ENCODE results near the gene CYP11A1.
"Not testable (repeated sequence)": the region's sequence is repeated elsewhere in the genome, so short reads cannot be mapped to it uniquely, and the experiment has no call there.

The CYP11A1 gene

GRCh38 chr15:74390647-74391288, 23.3 kb upstream of the CYP11A1 start:
- DNase-seq, result no peak

GRCh38 chr15:74390049-74390646, 22.7 kb upstream of the CYP11A1 start:
- intact Hi-C loops (cut with DNase I); DNase-seq: not testable (repeated sequence)

More at GRCh38 chr15:74390647-74391288, 23.3 kb upstream of the CYP11A1 start:
- intact Hi-C loops (cut with DNase I), result no loop called here

GRCh38 chr15:74389241-74390048, 22.0 kb upstream of the CYP11A1 start:
- no peak for DNase-seq
- intact Hi-C loops (cut with DNase I), result no loop called here

GRCh38 chr15:74388363-74388951, 21.0 kb upstream of the CYP11A1 start:
- DNase-seq, result no peak
- intact Hi-C loops (cut with DNase I), result no loop called here

- intact Hi-C loops (cut with DNase I), result no loop called here
- no peak for DNase-seq
Observed at GRCh38 chr15:74387621-74388362, 20.3 kb upstream of the CYP11A1 start.

GRCh38 chr15:74387141-74387541, 19.7 kb upstream of the CYP11A1 start:
- DNase-seq, result no peak
- intact Hi-C loops (cut with DNase I), result no loop called here

GRCh38 chr15:74386496-74387140, 19.2 kb upstream of the CYP11A1 start:
- intact Hi-C loops (cut with DNase I), result no loop called here
- DNase-seq, result no peak

GRCh38 chr15:74385733-74386132, 18.3 kb upstream of the CYP11A1 start:
- DNase-seq, result no peak
- intact Hi-C loops (cut with DNase I), result no loop called here

- intact Hi-C loops (cut with DNase I), result no loop called here
- peak in 7 of 42 donors; percentile 24 to 57 (median 43) for DNase-seq
Observed at GRCh38 chr15:74384881-74385643, 17.6 kb upstream of the CYP11A1 start.

- intact Hi-C loops (cut with DNase I), result no loop called here
- DNase-seq, result no peak
Observed at GRCh38 chr15:74384566-74384880, 17.1 kb upstream of the CYP11A1 start.

- DNase-seq, result no peak
- intact Hi-C loops (cut with DNase I), result loop anchor here (2.0 kb wide), 1 partner anchor 55 kb away; no protein-coding TSS in a partner anchor
Observed at GRCh38 chr15:74383695-74384565, 16.5 kb upstream of the CYP11A1 start.

- intact Hi-C loops (cut with DNase I), result loop anchor here (2.0 kb wide), 1 partner anchor 56 kb away; no protein-coding TSS in a partner anchor
- no peak for DNase-seq
Observed at GRCh38 chr15:74383286-74383685, 15.8 kb upstream of the CYP11A1 start.

GRCh38 chr15:74382004-74382816, 14.8 kb upstream of the CYP11A1 start:
- intact Hi-C loops (cut with DNase I), result loop anchor here (2.0 kb wide), 1 partner anchor 57 kb away; no protein-coding TSS in a partner anchor
- peak; percentile 75 to 98 (median 94) for DNase-seq

GRCh38 chr15:74381481-74381880, 14.0 kb upstream of the CYP11A1 start:
- intact Hi-C loops (cut with DNase I), result no loop called here
- DNase-seq, result no peak

- intact Hi-C loops (cut with DNase I), result no loop called here
- DNase-seq, result no peak
Observed at GRCh38 chr15:74381190-74381453, 13.7 kb upstream of the CYP11A1 start.

Data from head of caudate nucleus (tissue), 42 donors.